ENCODE results near the gene C1orf21. TPM values are rescaled to one million over a fixed set of nuclear protein-coding genes. Genes with fewer than 3 reads are reported as not detected.

Gene C1orf21
- polyA plus RNA-seq, 1 donor (not counting 4 experiments of a cell fraction or from before 2014, with no cell fraction given) = 44.3 TPM

- Histone ChIP-seq H4K20me1 (ENCODE audit: control insufficient read depth, extremely low read depth, insufficient read depth, low read length) (no peaks in the 10 kb centered on the region), H3K79me2 (ENCODE audit: control insufficient read depth, insufficient read depth, low read length) (no peaks in the 10 kb centered on the region), H3K9ac (ENCODE audit: control insufficient read depth, extremely low read depth, insufficient read depth, low read length) (peak overlapping the region; percentile 26), H3K27me3 (ENCODE audit: control insufficient read depth, extremely low read depth, insufficient read depth, low read length) (no peaks in the 10 kb centered on the region), H3K9me1 (ENCODE audit: control insufficient read depth, extremely low read depth, insufficient read depth, low read length) (no peaks in the 10 kb centered on the region), H3K9me3 (ENCODE audit: control insufficient read depth, low read depth, low read length) (no peaks in the 10 kb centered on the region), H3K4me1 (ENCODE audit: control insufficient read depth, extremely low read depth, insufficient read depth, low read length) (peaks cover 39% of the 10 kb centered on the region), H3K4me3 (ENCODE audit: control insufficient read depth in 2 of 3, extremely low read depth in 1 of 3, insufficient read depth in 2 of 3, low read depth in 1 of 3, low read length in 3 of 3) (no peak overlapping the region), H2AFZ (ENCODE audit: control insufficient read depth, low read length) (no peak overlapping the region), H3K36me3 (ENCODE audit: control insufficient read depth in 2 of 2, extremely low read depth in 1 of 2, insufficient read depth in 2 of 2, low read length in 2 of 2) (no peaks in the 10 kb centered on the region), H3K4me2 (ENCODE audit: control insufficient read depth, extremely low read depth, insufficient read depth, low read depth, low read length) (no peak overlapping the region), H3K27ac (ENCODE audit: control insufficient read depth, insufficient read depth, low read length) (peak overlapping the region; percentile 65)
- TF ChIP-seq EZH2 (IDR thresholded peaks at IDR 0.05; ENCODE audit: low read length) = no peak
- TF ChIP-seq, protein P1, sequence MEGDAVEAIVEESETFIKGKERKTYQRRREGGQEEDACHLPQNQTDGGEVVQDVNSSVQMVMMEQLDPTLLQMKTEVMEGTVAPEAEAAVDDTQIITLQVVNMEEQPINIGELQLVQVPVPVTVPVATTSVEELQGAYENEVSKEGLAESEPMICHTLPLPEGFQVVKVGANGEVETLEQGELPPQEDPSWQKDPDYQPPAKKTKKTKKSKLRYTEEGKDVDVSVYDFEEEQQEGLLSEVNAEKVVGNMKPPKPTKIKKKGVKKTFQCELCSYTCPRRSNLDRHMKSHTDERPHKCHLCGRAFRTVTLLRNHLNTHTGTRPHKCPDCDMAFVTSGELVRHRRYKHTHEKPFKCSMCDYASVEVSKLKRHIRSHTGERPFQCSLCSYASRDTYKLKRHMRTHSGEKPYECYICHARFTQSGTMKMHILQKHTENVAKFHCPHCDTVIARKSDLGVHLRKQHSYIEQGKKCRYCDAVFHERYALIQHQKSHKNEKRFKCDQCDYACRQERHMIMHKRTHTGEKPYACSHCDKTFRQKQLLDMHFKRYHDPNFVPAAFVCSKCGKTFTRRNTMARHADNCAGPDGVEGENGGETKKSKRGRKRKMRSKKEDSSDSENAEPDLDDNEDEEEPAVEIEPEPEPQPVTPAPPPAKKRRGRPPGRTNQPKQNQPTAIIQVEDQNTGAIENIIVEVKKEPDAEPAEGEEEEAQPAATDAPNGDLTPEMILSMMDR (optimal IDR thresholded peaks at IDR 0.05 in 1 of 3, IDR thresholded peaks at IDR 0.05 in 1 of 3, conservative IDR thresholded peaks at IDR 0.05 in 1 of 3; ENCODE audit: extremely low read depth in 1 of 3, insufficient read depth in 2 of 3, low read length in 3 of 3) = no peak
- no peak for FAIRE-seq
- dilution Hi-C loops (cut with MboI; ENCODE audit: extremely low pct_ligation_motif_present, low sequenced_read_pairs) = no loop called here
- peak; percentile 32 for DNase-seq (ENCODE audit: low read depth, low spot score)
These were observed 171.9 kb downstream of the C1orf21 start for GRCh38 chr1:184558691-184559090.

DNA sequence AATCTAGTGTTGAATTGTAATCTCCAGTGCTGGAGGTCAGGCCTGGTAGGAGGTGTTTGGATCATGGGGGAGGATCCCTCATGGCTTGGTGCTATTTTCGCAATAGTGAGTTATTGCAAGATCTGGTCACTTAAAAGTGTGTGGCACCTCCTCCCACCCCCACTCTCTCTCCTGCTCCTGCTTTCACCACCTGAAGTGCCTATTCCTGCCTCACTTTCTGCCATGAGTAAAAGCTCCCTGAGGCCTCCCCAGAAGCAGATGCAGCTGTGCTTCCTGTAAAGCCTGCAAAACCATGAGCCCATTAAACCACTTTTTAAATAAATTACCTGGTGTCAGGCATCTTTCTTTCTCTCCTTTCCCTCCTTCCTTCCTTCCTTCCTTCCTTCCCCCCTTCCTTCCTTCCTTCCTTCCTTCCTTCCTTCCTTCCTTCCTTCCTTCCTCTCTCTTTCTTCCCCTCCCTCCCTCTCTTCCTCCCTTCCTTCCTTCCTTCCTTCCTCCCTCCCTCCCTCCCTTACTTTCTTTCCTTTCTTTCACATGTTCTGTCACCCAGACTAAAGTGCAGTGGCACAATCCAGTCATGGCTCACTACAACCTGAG is 172.4 kb downstream of the C1orf21 start:
- Histone ChIP-seq H3K27ac (ENCODE audit: control insufficient read depth, insufficient read depth, low read length) (peak overlapping the region; percentile 55), H3K4me2 (ENCODE audit: control insufficient read depth, extremely low read depth, insufficient read depth, low read depth, low read length) (no peak overlapping the region), H3K9me1 (ENCODE audit: control insufficient read depth, extremely low read depth, insufficient read depth, low read length) (no peaks in the 10 kb centered on the region), H3K9me3 (ENCODE audit: control insufficient read depth, low read depth, low read length) (no peaks in the 10 kb centered on the region), H2AFZ (ENCODE audit: control insufficient read depth, low read length) (no peak overlapping the region), H3K36me3 (ENCODE audit: control insufficient read depth in 2 of 2, extremely low read depth in 1 of 2, insufficient read depth in 2 of 2, low read length in 2 of 2) (no peaks in the 10 kb centered on the region), H3K9ac (ENCODE audit: control insufficient read depth, extremely low read depth, insufficient read depth, low read length) (no peak overlapping the region), H3K4me3 (ENCODE audit: control insufficient read depth in 2 of 3, extremely low read depth in 1 of 3, insufficient read depth in 2 of 3, low read depth in 1 of 3, low read length in 3 of 3) (no peak overlapping the region), H3K4me1 (ENCODE audit: control insufficient read depth, extremely low read depth, insufficient read depth, low read length) (peaks cover 36% of the 10 kb centered on the region), H3K27me3 (ENCODE audit: control insufficient read depth, extremely low read depth, insufficient read depth, low read length) (no peaks in the 10 kb centered on the region), H4K20me1 (ENCODE audit: control insufficient read depth, extremely low read depth, insufficient read depth, low read length) (no peaks in the 10 kb centered on the region), H3K79me2 (ENCODE audit: control insufficient read depth, insufficient read depth, low read length) (no peaks in the 10 kb centered on the region)
- dilution Hi-C loops (cut with MboI; ENCODE audit: extremely low pct_ligation_motif_present, low sequenced_read_pairs) = no loop called here
- DNase-seq (ENCODE audit: low read depth, low spot score) (no peak), FAIRE-seq (peak; percentile 66)
- TF ChIP-seq, protein P1 (optimal IDR thresholded peaks at IDR 0.05 in 1 of 3, IDR thresholded peaks at IDR 0.05 in 1 of 3, conservative IDR thresholded peaks at IDR 0.05 in 1 of 3; ENCODE audit: extremely low read depth in 1 of 3, insufficient read depth in 2 of 3, low read length in 3 of 3) = no peak
- TF ChIP-seq EZH2 (IDR thresholded peaks at IDR 0.05; ENCODE audit: low read length) = no peak
